Heart right ventricle (tissue), 16 donors: Measurements from ENCODE around the gene MTFR1L. TPM values are rescaled to one million over a fixed set of nuclear protein-coding genes. Genes with fewer than 3 reads are reported as not detected.

Experiments used
- ATAC-seq, 8 donors: fragments of 200-7000 bp; cut with Tn5 transposase; one replicate each; pipeline ENCODE4 v1.9.1; 2020; ENCODE audit warnings: mild to moderate bottlenecking in 8 of 8, moderate library complexity in 8 of 8, moderate number of reproducible peaks in 1 of 8
- DNase-seq, 2 donors: peaks; one replicate each; pipeline ENCODE4 v3.0.0-alpha.2; 2020
- H3K27ac ChIP-seq, 10 donors: fragments of 200-600 bp; sonication (generic) in 2 of 10; one replicate each; pipeline versions ENCODE4 v1.5.0 to v1.8.0; 2020 to 2022; ENCODE audit warnings: mild to moderate bottlenecking in 3 of 10
- H3K27me3 ChIP-seq, 7 donors: fragments of 200-600 bp; one replicate each; pipeline ENCODE4 v1.8.0; 2021 to 2022; ENCODE audit warnings: mild to moderate bottlenecking in 2 of 7
- H3K36me3 ChIP-seq, 9 donors: fragments of 200-600 bp; sonication (generic) in 1 of 9; one replicate each; pipeline versions ENCODE4 v1.5.0 to v1.8.0; 2020 to 2022; ENCODE audit warnings: mild to moderate bottlenecking in 2 of 9
- H3K4me1 ChIP-seq, 9 donors: fragments of 200-600 bp; sonication (generic) in 1 of 9; one replicate each; pipeline versions ENCODE4 v1.5.0 to v1.8.0; 2020 to 2022; ENCODE audit warnings: mild to moderate bottlenecking in 4 of 9
- H3K4me3 ChIP-seq, 10 donors: fragments of 200-600 bp; sonication (generic) in 2 of 10; one replicate each; pipeline versions ENCODE4 v1.5.0 to v1.8.0; 2020 to 2022; ENCODE audit warnings: mild to moderate bottlenecking in 7 of 10, moderate library complexity in 2 of 10
- H3K9me3 ChIP-seq, 11 donors: fragments of 200-600 bp in 10 of 11; sonication (generic) in 2 of 11; one replicate each; pipeline versions ENCODE4 v1.5.0 to v1.8.0; 2013 to 2022; ENCODE audit warnings: mild to moderate bottlenecking in 2 of 11, control low read depth in 1 of 11, moderate library complexity in 1 of 11
- WGBS, 2 donors: extraction: QIAGEN DNeasy Blood & Tissue Kit; methylation state at CpG; one replicate each; pipeline ENCODE4 v1.1.7; 2013; ENCODE audit warnings: inconsistent platforms in 1 of 2; 5-methylcytosine and 5-hydroxymethylcytosine counted together
- intact Hi-C, 10 donors: fragments of 100-400 bp; cut with DNase I; formaldehyde crosslinking; loops; one replicate each; pipeline versions ENCODE4 v1.11.1 to v1.14.2; 2022
- polyA plus RNA-seq, 2 donors: library from polyadenylated mRNA; stranded (reverse); fragments of 200-250 nt; gene quantifications; one replicate each; pipeline ENCODE4 v1.2.3, GENCODE V29; 2013
- total RNA-seq, 10 donors: library from RNA; stranded (reverse); fragmentation: NEBNext Ultra II Directional in 3 of 10; extraction: Animal tissue kit (Norgen Biotek cat#: 25700) in 3 of 10; gene quantifications; one replicate each; pipeline versions ENCODE4 v1.2.1 to v1.2.4, GENCODE V29; 2021 to 2023
- TF ChIP-seq, protein P1 (sequence below), 9 donors: fragments of 200-600 bp; sonication (generic) in 2 of 9; IDR thresholded peaks; one replicate each; pipeline versions ENCODE4 v1.5.0 to v1.8.0; 2021 to 2022; ENCODE audit warnings: antibody characterized with exemption in 9 of 9, mild to moderate bottlenecking in 5 of 9, moderate library complexity in 1 of 9
- donor health status: Arrhythmogenic right ventricular cardiomyopathy.
- donor health status: ischemic (EF 13 %, LVEDD 7.1; RV severe dilation, severe dysfunction).
- donor health status: healthy with polysubstance abuse.
- donor health status: DM: no; HTN: yes; CAD: no.
- donor health status: DM: no; HTN: no; CAD: no.
- donor health status: ischemic (EF 25% LVEDD 6.9; RV normal size, moderate dysfunction).
- donor health status: ischemic (EF 25% LVEDD 5.7; RV mildly dilated, moderate dysfunction).
- donor health status: healthy.
- donor health status: DM: yes; HTN: yes; CAD: no.
- donor health status: Ischemic cardiomyopathy.
- donor health status: ischemic (EF 35%, LVEDD 5.7; RV mildly dilated, moderate dysfunction).
- donor health status: nonischemic (EF 11% LVEDD 7.7; RV severe dilation, severe dysfunction).
- donor health status: DM: yes; HTN: yes; CAD: no.
- donor health status: PGD.
- donor health status: ischemic (EF 29% LVEDD 5.4; RV normal size, mild dysfunction).
- donor health status: nonischemic (EF 23%, LVEDD 6.1; RV moderate dilation, normal function).

Gene MTFR1L
- total and polyA plus RNA-seq, 12 donors: 91.1 to 264 (median 223) TPM

DNA sequence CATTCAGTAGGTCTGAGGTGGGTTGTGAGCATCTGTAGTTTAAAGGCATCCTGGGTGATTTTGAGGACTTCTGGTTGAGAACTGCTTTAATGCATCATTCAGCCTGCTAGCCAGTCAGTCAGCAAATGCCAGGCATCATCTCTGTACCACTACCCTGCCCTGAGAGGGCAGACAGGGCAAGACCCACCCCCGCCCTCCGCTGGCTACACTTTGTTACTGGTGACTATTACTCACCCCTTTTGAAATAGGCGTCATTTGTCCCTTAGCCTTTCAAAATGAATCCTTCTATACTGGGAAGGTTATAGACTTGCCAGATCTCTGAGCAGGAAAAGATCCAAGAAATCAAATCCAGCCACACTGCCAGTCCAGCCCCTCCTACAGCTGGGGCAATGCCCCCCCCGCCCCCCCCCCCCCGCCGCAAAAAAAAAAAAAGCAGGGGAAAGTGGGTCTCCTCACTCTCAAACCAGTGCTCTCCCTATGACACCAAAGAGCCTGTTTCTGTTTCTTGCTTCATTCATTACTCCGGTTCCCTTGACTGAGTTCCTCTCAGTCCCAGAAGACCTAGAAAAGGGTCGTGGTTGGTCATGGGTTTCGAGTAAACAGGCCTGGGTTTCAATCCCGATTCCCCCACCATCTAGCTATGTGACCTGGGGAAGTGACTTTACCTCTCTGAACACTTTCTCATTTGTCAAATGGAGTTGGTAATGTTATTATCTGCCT, 15.3 kb upstream of the MTFR1L start:
- H3K4me1 ChIP-seq: peaks cover 35 to 92% (median 86%) of the 10 kb centered on the region in 9 donors
- ATAC-seq: peak in 1 of 8 donors; percentile 20
- TF ChIP-seq, protein P1, sequence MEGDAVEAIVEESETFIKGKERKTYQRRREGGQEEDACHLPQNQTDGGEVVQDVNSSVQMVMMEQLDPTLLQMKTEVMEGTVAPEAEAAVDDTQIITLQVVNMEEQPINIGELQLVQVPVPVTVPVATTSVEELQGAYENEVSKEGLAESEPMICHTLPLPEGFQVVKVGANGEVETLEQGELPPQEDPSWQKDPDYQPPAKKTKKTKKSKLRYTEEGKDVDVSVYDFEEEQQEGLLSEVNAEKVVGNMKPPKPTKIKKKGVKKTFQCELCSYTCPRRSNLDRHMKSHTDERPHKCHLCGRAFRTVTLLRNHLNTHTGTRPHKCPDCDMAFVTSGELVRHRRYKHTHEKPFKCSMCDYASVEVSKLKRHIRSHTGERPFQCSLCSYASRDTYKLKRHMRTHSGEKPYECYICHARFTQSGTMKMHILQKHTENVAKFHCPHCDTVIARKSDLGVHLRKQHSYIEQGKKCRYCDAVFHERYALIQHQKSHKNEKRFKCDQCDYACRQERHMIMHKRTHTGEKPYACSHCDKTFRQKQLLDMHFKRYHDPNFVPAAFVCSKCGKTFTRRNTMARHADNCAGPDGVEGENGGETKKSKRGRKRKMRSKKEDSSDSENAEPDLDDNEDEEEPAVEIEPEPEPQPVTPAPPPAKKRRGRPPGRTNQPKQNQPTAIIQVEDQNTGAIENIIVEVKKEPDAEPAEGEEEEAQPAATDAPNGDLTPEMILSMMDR (IDR thresholded peaks at IDR 0.05): no peak
- intact Hi-C loops: loop anchor here in 1 of 10 donors (10.0 kb wide), 1 partner anchor 280 kb away; no protein-coding TSS in a partner anchor
- H3K4me3 ChIP-seq: no peak overlapping the region
- H3K27ac ChIP-seq: peak overlapping the region in 8 of 10 donors; percentile 61 to 80 (median 72)
- H3K36me3 ChIP-seq: peaks cover 0 to 65% (median 5%) of the 10 kb centered on the region in 9 donors
- 73 to 80% methylated on average over 10 of the region's 10 CpGs for WGBS, 2 donors
- no peaks in the 10 kb centered on the region for H3K9me3 ChIP-seq
- H3K27me3 ChIP-seq: no peaks in the 10 kb centered on the region
- DNase-seq: no peak

DNA sequence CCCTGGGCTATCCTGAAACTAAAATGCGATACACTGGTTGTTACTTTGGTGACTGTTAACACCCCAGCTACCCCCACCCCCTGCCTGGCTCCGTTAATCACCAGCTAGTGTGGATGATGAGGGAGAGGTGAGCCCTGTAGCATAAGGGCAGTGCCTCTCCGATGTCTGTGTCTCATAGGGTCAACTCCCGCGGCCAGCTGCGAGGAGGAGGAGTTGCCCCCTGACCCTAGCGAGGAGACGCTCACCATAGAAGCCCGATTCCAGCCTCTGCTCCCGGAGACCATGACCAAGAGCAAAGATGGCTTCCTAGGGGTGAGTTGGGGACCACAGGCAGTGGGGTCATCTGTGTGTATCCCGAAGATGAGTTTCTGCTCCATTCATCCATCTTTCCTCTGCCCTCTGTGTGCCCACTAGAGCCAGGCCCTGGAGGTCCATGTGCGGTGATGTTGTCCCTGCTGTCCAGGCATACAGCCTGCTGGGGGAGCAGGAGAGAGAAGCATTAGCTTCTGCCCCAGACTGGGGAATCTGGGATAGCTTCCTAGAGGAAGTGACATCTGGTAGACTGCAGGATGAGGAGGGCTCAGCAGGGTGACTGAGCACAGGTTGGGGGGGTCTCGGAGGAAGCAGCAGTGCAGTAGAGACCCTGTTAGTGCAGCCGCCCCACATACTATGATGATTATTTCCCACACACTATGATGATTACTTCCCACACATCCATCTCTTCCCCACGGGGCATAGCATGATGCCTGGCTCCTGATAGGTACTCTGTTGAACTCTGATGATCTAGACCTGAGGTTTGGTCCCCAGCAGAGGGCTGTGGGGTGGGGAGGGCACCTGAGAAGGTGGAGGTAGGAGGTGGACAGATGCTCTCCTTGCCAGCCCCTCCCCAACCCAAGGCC, 14.5 kb upstream of the MTFR1L start:
- TF ChIP-seq, protein P1 (IDR thresholded peaks at IDR 0.05): no peak
- peaks cover 31 to 96% (median 83%) of the 10 kb centered on the region in 9 donors for H3K4me1 ChIP-seq
- WGBS, 2 donors: 82 to 83% methylated on average over 15 of the region's 15 CpGs
- H3K4me3 ChIP-seq: no peak overlapping the region
- H3K27ac ChIP-seq: peak overlapping the region; percentile 10 to 80 (median 68)
- no peak for DNase-seq
- H3K27me3 ChIP-seq: no peaks in the 10 kb centered on the region
- no peaks in the 10 kb centered on the region for H3K9me3 ChIP-seq
- intact Hi-C loops: loop anchor here in 1 of 10 donors (10.0 kb wide), 1 partner anchor 280 kb away; no protein-coding TSS in a partner anchor
- H3K36me3 ChIP-seq: peaks cover 0 to 73% (median 11%) of the 10 kb centered on the region in 9 donors
- ATAC-seq: peak in 1 of 8 donors; percentile 12

DNA sequence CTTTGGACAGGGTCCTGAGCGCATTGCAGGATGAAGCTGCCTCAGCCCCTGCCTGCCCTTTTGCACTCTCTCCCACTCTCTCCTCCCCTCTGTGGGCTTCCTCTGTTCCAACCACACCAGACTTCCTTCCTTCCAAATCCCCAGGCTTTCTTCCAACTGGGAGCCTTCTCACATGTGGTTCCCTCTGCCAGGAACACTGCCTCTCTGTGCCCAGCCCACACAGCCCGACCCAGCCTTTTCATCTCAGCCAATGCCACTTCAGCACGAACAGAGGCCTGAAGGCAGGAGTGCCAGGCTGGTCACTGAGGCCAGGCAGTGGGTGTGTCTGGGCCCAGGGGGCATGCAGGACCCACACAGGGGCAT, 13.9 kb upstream of the MTFR1L start:
- Histone ChIP-seq H3K27ac (peak overlapping the region; percentile 10 to 80 (median 68)), H3K27me3 (no peaks in the 10 kb centered on the region), H3K9me3 (no peaks in the 10 kb centered on the region), H3K4me1 (peaks cover 29 to 99% (median 86%) of the 10 kb centered on the region in 9 donors), H3K4me3 (no peak overlapping the region), H3K36me3 (peaks cover 0 to 78% (median 13%) of the 10 kb centered on the region in 9 donors)
- WGBS, 2 donors: 34% methylated on average over 3 of the region's 3 CpGs
- TF ChIP-seq, protein P1 (IDR thresholded peaks at IDR 0.05): no peak
- intact Hi-C loops: loop anchor here in 1 of 10 donors (10.0 kb wide), 1 partner anchor 281 kb away; no protein-coding TSS in a partner anchor
- DNase-seq (peak in 1 of 2 donors; percentile 77), ATAC-seq (peak; percentile 48 to 82 (median 72))

DNA sequence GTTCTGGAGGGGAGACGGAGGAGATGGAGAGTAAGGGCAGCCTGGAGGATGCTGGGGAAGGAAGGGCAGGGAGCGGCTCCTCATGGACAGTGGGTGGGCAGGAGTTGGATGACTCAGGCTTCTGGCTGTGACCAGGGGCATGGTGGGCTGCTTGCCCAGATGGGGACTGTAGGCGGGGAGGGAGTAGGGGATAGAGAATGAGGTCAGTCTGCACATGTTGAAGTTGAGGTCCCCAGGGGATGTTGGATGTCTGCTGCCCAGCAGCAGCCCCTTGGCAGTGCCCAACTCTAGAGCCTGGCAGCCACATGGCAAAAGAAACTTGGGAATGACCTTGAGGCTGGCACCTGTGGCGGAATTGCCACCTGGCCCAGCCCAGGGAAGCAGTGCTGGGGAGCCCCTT, 13.3 kb upstream of the MTFR1L start:
- Histone ChIP-seq H3K27me3 (no peaks in the 10 kb centered on the region), H3K4me3 (no peak overlapping the region), H3K36me3 (peaks cover 0 to 84% (median 15%) of the 10 kb centered on the region in 9 donors), H3K27ac (peak overlapping the region in 9 of 10 donors; percentile 55 to 80 (median 71)), H3K4me1 (peaks cover 24 to 99% (median 83%) of the 10 kb centered on the region in 9 donors), H3K9me3 (no peaks in the 10 kb centered on the region)
- 63 to 70% methylated on average over 4 of the region's 4 CpGs for WGBS, 2 donors
- peak in 1 of 2 donors; percentile 60 for DNase-seq
- peak in 7 of 8 donors; percentile 1 to 55 (median 27) for ATAC-seq
- intact Hi-C loops: loop anchor here in 1 of 10 donors (10.0 kb wide), 1 partner anchor 282 kb away; no protein-coding TSS in a partner anchor
- TF ChIP-seq, protein P1 (IDR thresholded peaks at IDR 0.05): no peak
